Skeletal muscle cell (primary cell): ENCODE data around the gene BLTP3B.
A peak's percentile ranks its signal among the peaks of the same experiment; 100 is the strongest.
"Not testable (repeated sequence)": the region's sequence is repeated elsewhere in the genome, so short reads cannot be mapped to it uniquely, and the experiment has no call there.

Experiments
- DNase-seq: peaks from one replicate; pipeline ENCODE4 v3.0.0-alpha.2; 2010; ENCODE audit warnings: low read depth
- H3K4me3 ChIP-seq: 2 replicates; pipeline ENCODE4 v1.5.1; 2011; ENCODE audit warnings: low read depth, mild to moderate bottlenecking, control low read depth, low read length, moderate library complexity

Gene BLTP3B

GRCh38 chr12:100142851-100143559 is at the start of gene BLTP3B:
TSS of gene BLTP3B (minus strand) at chr12:100142874. CDS start at chr12:100142635, 239 bp downstream.
- DNase-seq, result no peak

GRCh38 chr12:100189636-100190394 is 47.1 kb upstream of the BLTP3B start:
- no peak for DNase-seq
- H3K4me3 ChIP-seq, result no peak overlapping the region

More at GRCh38 chr12:100142851-100143559, at the start of gene BLTP3B:
- peak within 1 kb of the TSS; percentile 94 for H3K4me3 ChIP-seq

- DNase-seq, H3K4me3 ChIP-seq: not testable (repeated sequence)
These were observed 46.4 kb upstream of the BLTP3B start for GRCh38 chr12:100188888-100189635.

- no peak for DNase-seq
These were observed 45.3 kb upstream of the BLTP3B start for GRCh38 chr12:100187857-100188519.

GRCh38 chr12:100187068-100187467 is 44.4 kb upstream of the BLTP3B start:
- H3K4me3 ChIP-seq, result no peak overlapping the region

More at GRCh38 chr12:100187857-100188519, 45.3 kb upstream of the BLTP3B start:
- H3K4me3 ChIP-seq, result no peak overlapping the region

GRCh38 chr12:100186071-100186470 is 43.4 kb upstream of the BLTP3B start:
- DNase-seq, result no peak
- no peak overlapping the region for H3K4me3 ChIP-seq

More at GRCh38 chr12:100187068-100187467, 44.4 kb upstream of the BLTP3B start:
- DNase-seq, result no peak

- H3K4me3 ChIP-seq, result no peak overlapping the region
- DNase-seq, result no peak
These were observed 42.8 kb upstream of the BLTP3B start for GRCh38 chr12:100185361-100185894.

GRCh38 chr12:100184549-100185145 is 42.0 kb upstream of the BLTP3B start:
- no peak overlapping the region for H3K4me3 ChIP-seq
- no peak for DNase-seq

GRCh38 chr12:100179252-100179651 is 36.6 kb upstream of the BLTP3B start:
- no peak for DNase-seq
- H3K4me3 ChIP-seq, result no peak overlapping the region

- not testable (repeated sequence) for H3K4me3 ChIP-seq, DNase-seq
These were observed 33.8 kb upstream of the BLTP3B start for GRCh38 chr12:100176493-100176892.

GRCh38 chr12:100174495-100174894 is 31.8 kb upstream of the BLTP3B start:
- no peak for DNase-seq
- no peak overlapping the region for H3K4me3 ChIP-seq

- no peak for DNase-seq
- no peak overlapping the region for H3K4me3 ChIP-seq
These were observed 30.4 kb upstream of the BLTP3B start for GRCh38 chr12:100173111-100173510.

GRCh38 chr12:100171248-100171647 is 28.6 kb upstream of the BLTP3B start:
- no peak overlapping the region for H3K4me3 ChIP-seq
- no peak for DNase-seq

GRCh38 chr12:100170313-100170858 is 27.7 kb upstream of the BLTP3B start:
- no peak for DNase-seq
- H3K4me3 ChIP-seq, result no peak overlapping the region

GRCh38 chr12:100169345-100169744 is 26.7 kb upstream of the BLTP3B start:
- no peak for DNase-seq
- no peak overlapping the region for H3K4me3 ChIP-seq

- no peak overlapping the region for H3K4me3 ChIP-seq
- no peak for DNase-seq
These were observed 25.9 kb upstream of the BLTP3B start for GRCh38 chr12:100168562-100168961.

- DNase-seq, result no peak
- H3K4me3 ChIP-seq, result no peak overlapping the region
These were observed 23.6 kb upstream of the BLTP3B start for GRCh38 chr12:100166232-100166631.

- no peak for DNase-seq
- no peak overlapping the region for H3K4me3 ChIP-seq
These were observed 22.7 kb upstream of the BLTP3B start for GRCh38 chr12:100165356-100165755.
